Right lobe of liver (tissue), 6 donors: ENCODE measurements around the gene LST1. TPM values are rescaled to one million over a fixed set of nuclear protein-coding genes. Genes with fewer than 3 reads are reported as not detected.

Source experiments
- ATAC-seq, 4 donors: fragments of 200-7000 bp; cut with Tn5 transposase; one replicate each; pipeline ENCODE4 v1.9.1; 2020; ENCODE audit warnings: mild to moderate bottlenecking in 4 of 4, moderate library complexity in 4 of 4
- DNase-seq, 3 donors: peaks; one replicate each; pipeline ENCODE4 v3.0.0-alpha.2; 2020
- H3K27ac ChIP-seq, 3 donors: fragments of 200-600 bp; one replicate each; pipeline ENCODE4 v1.8.0; 2022
- H3K27me3 ChIP-seq, 2 donors: fragments of 200-600 bp; one replicate each; pipeline ENCODE4 v1.8.0; 2022
- H3K36me3 ChIP-seq, 4 donors: fragments of 200-600 bp; sonication (generic) in 1 of 4; one replicate each; pipeline versions ENCODE4 v1.5.1 to v1.8.0; 2017 to 2022; ENCODE audit warnings: control low read depth in 1 of 4
- H3K4me1 ChIP-seq, 4 donors: fragments of 200-600 bp; sonication (generic) in 1 of 4; one replicate each; pipeline versions ENCODE4 v1.5.1 to v1.8.0; 2017 to 2022; ENCODE audit warnings: control low read depth in 1 of 4
- H3K4me3 ChIP-seq, 3 donors: fragments of 200-600 bp; one replicate each; pipeline ENCODE4 v1.8.0; 2022
- H3K9me3 ChIP-seq, 4 donors: fragments of 200-600 bp; sonication (generic) in 1 of 4; one replicate each; pipeline versions ENCODE4 v1.5.1 to v1.8.0; 2017 to 2022; ENCODE audit warnings: control low read depth in 1 of 4
- CTCF ChIP-seq, 4 donors: fragments of 200-600 bp in 3 of 4; fragments of 450-650 bp in 1 of 4; IDR thresholded peaks; one replicate each; pipeline versions ENCODE4 v1.5.1 to v1.8.0; 2016 to 2022; ENCODE audit warnings: antibody characterized with exemption in 4 of 4, mild to moderate bottlenecking in 2 of 4
- POLR2A ChIP-seq: fragments of 450-650 bp; IDR thresholded peaks from one replicate; pipeline ENCODE4 v1.6.1; 2017; ENCODE audit warnings: antibody characterized with exemption, mild to moderate bottlenecking
- WGBS: methylation state at CpG from one replicate; pipeline ENCODE4 v1.1.6; 2018; ENCODE audit warnings: low coverage, low lambda C conversion rate; ENCODE audit not compliant: insufficient coverage; ENCODE audit errors: missing lambda C conversion rate; 5-methylcytosine and 5-hydroxymethylcytosine counted together
- intact Hi-C, 2 donors: fragments of 100-400 bp; cut with DNase I; formaldehyde crosslinking; loops; one replicate each; pipeline versions ENCODE4 v1.11.2 to v1.14.1; 2022
- microRNA-seq, 2 donors: library from miRNA; unstranded; fragments of <30 nt; microRNA quantifications; one replicate each; pipeline ENCODE4, GENCODE V29; 2019 to 2020
- small RNA-seq, 2 experiments: library from RNA; depleted of rRNA; stranded (forward); fragments of <200 nt; gene quantifications; one replicate each; pipeline ENCODE3, GENCODE V24; 2016
- total RNA-seq, 6 experiments: library from RNA; depleted of rRNA in 2 of 6; stranded (reverse); fragments of >200 nt in 2 of 6; fragmentation: NEBNext Ultra II Directional in 3 of 6; extraction: Animal tissue kit (Norgen Biotek cat#: 25700) in 3 of 6; gene quantifications; one replicate each; pipeline versions ENCODE4 v1.1.0 to v1.2.4, GENCODE V29; 2016 to 2023
- donor health status: DM: no; HTN: yes; CAD: no.
- donor health status: DM: no; HTN: no; CAD: no.
- donor health status: DM: no; HTN: no; CAD: no.
- donor health status: DM: no; HTN: yes; CAD: no.
- donor health status: DM: no; HTN: yes; CAD: no.

The LST1 gene
- total RNA-seq, 6 experiments from 2014 or later = 1.5 to 21.5 (median 6.7) TPM

- Histone ChIP-seq H3K9me3 (no peaks in the 10 kb centered on the region), H3K4me1 (peaks cover 0 to 12% (median 0%) of the 10 kb centered on the region in 4 donors), H3K36me3 (peaks cover 5 to 94% (median 51%) of the 10 kb centered on the region in 4 donors), H3K4me3 (no peak overlapping the region), H3K27me3 (no peaks in the 10 kb centered on the region), H3K27ac (peak overlapping the region in 1 of 3 donors; percentile 18)
- intact Hi-C loops = no loop called here
- WGBS = 26% methylated on average over 8 of the region's 11 CpGs
- peak in 1 of 3 donors; percentile 83 for DNase-seq
- peak in 3 of 4 donors; percentile 31 to 82 (median 77) for ATAC-seq
- TF ChIP-seq POLR2A (peak; percentile 12), CTCF (IDR thresholded peaks at IDR 0.05) (no peak)
Observed at GRCh38 chr6:31634969-31635575, 49.0 kb downstream of the LST1 start.

- H3K4me3 ChIP-seq = no peak overlapping the region
- WGBS = 80% methylated on average over 16 of the region's 27 CpGs
- ATAC-seq = no peak
- H3K27ac ChIP-seq = no peak overlapping the region
- H3K4me1 ChIP-seq = peaks cover 0 to 12% (median 0%) of the 10 kb centered on the region in 4 donors
- no peaks in the 10 kb centered on the region for H3K9me3 ChIP-seq
- TF ChIP-seq CTCF (IDR thresholded peaks at IDR 0.05) (no peak), POLR2A (no peak)
- intact Hi-C loops = no loop called here
- no peak for DNase-seq
- no peaks in the 10 kb centered on the region for H3K27me3 ChIP-seq
- H3K36me3 ChIP-seq = peaks cover 0 to 94% (median 52%) of the 10 kb centered on the region in 4 donors
Observed at GRCh38 chr6:31636698-31637596, 50.9 kb downstream of the LST1 start.

Small RNA genes within 50 kb of the gene (microRNA-seq; reads per million reads assigned to microRNA genes)
- 0 reads per million in 2 donors for gene MIR6832

Small RNA genes within 50 kb of the gene (small RNA-seq; reads per million reads assigned to genes)
- gene MIR6832 = 0 reads per million in 2 experiments
- gene SNORA38 = 4.7 to 13.7 reads per million in 2 experiments
- gene SNORD117 = 171 to 194 reads per million in 2 experiments
- 0 reads per million in 2 experiments for gene SNORD84
- 0 reads per million in 2 experiments for gene UQCRHP1

Other genes starting within 250 kb of the LST1 start
- gene HLA-B, start 229.1 kb upstream of the LST1 start, total RNA-seq = 1,000 to 10,000 TPM in 1 of 6 experiments, 100 to 1,000 TPM in 5; 232 to 1,122 (median 585) TPM
- 10 to 100 TPM in 1 of 6 experiments, 1 to 10 TPM in 5; 2.5 to 10.9 (median 6.1) TPM for gene MICA, start 182.7 kb upstream of the LST1 start, total RNA-seq
- gene MICB, start 88.1 kb upstream of the LST1 start, total RNA-seq = 1 to 10 TPM in 4 of 6 experiments, under 1 TPM in 2; 0.48 to 2.0 (median 1.2) TPM
- gene MCCD1, start 57.3 kb upstream of the LST1 start, total RNA-seq = not detected
- 100 to 1,000 TPM in 3 of 6 experiments, 10 to 100 TPM in 3; 85.2 to 145 (median 102) TPM for gene DDX39B, start 44.3 kb upstream of the LST1 start, total RNA-seq
- gene ATP6V1G2, start 39.7 kb upstream of the LST1 start, total RNA-seq = under 1 TPM in 3 of 6 experiments, not detected in 3; 0.29 to 0.43 (median 0.42) TPM
- gene NFKBIL1, start 38.7 kb upstream of the LST1 start, total RNA-seq = 10 to 100 TPM in 1 of 6 experiments, 1 to 10 TPM in 5; 7.5 to 10.2 (median 8.3) TPM
- gene LTA, start 14.0 kb upstream of the LST1 start, total RNA-seq = under 1 TPM in 1 of 6 experiments, not detected in 5; 0.20 TPM
- gene TNF, start 10.7 kb upstream of the LST1 start, total RNA-seq = 1 to 10 TPM in 1 of 6 experiments, under 1 TPM in 1, not detected in 4; 0.15 to 1.0 TPM
- 1 to 10 TPM in 2 of 6 experiments, under 1 TPM in 4; 0.28 to 2.2 (median 0.62) TPM for gene LTB, start 3.9 kb upstream of the LST1 start, total RNA-seq
- gene NCR3, start 6.7 kb downstream of the LST1 start, total RNA-seq = under 1 TPM in 3 of 6 experiments, not detected in 3; 0.20 to 0.55 (median 0.46) TPM
- 10 to 100 TPM in 4 of 6 experiments, 1 to 10 TPM in 2; 6.7 to 28.5 (median 13.0) TPM for gene AIF1, start 29.0 kb downstream of the LST1 start, total RNA-seq
- gene PRRC2A, start 34.4 kb downstream of the LST1 start, total RNA-seq = 10 to 100 TPM; 34.7 to 59.6 (median 39.4) TPM
- 100 to 1,000 TPM; 114 to 196 (median 142) TPM for gene BAG6, start 66.4 kb downstream of the LST1 start, total RNA-seq
- 100 to 1,000 TPM; 100 to 182 (median 116) TPM for gene APOM, start 69.6 kb downstream of the LST1 start, total RNA-seq
- 1 to 10 TPM; 6.6 to 8.7 (median 7.6) TPM for gene C6orf47, start 74.5 kb downstream of the LST1 start, total RNA-seq
- 10 to 100 TPM in 1 of 6 experiments, 1 to 10 TPM in 5; 6.4 to 10.0 (median 8.0) TPM for gene GPANK1, start 78.7 kb downstream of the LST1 start, total RNA-seq
- gene CSNK2B, start 79.8 kb downstream of the LST1 start, total RNA-seq = 100 to 1,000 TPM in 2 of 6 experiments, 10 to 100 TPM in 4; 52.5 to 171 (median 64.5) TPM
- gene LY6G5B, start 83.7 kb downstream of the LST1 start, total RNA-seq = 1 to 10 TPM in 5 of 6 experiments, under 1 TPM in 1; 0.98 to 5.7 (median 2.6) TPM
- gene LY6G5C, start 94.8 kb downstream of the LST1 start, total RNA-seq = 1 to 10 TPM in 3 of 6 experiments, under 1 TPM in 3; 0.68 to 1.6 (median 1.2) TPM
- gene ABHD16A, start 117.0 kb downstream of the LST1 start, total RNA-seq = 10 to 100 TPM; 29.7 to 34.8 (median 31.2) TPM
- gene LY6G6F, start 120.6 kb downstream of the LST1 start, total RNA-seq = not detected
- not detected for gene LY6G6D, start 129.1 kb downstream of the LST1 start, total RNA-seq
- gene LY6G6C, start 135.5 kb downstream of the LST1 start, total RNA-seq = not detected
- gene MPIG6B, start 137.1 kb downstream of the LST1 start, total RNA-seq = under 1 TPM in 2 of 6 experiments, not detected in 4; 0.33 to 0.56 TPM
- gene DDAH2, start 143.0 kb downstream of the LST1 start, total RNA-seq = 10 to 100 TPM; 16.3 to 27.5 (median 19.1) TPM
- gene CLIC1, start 150.3 kb downstream of the LST1 start, total RNA-seq = 100 to 1,000 TPM in 1 of 6 experiments, 10 to 100 TPM in 5; 36.7 to 123 (median 62.0) TPM
- gene MSH5, start 153.7 kb downstream of the LST1 start, total RNA-seq = 1 to 10 TPM; 3.2 to 8.5 (median 4.3) TPM
- gene SAPCD1, start 176.4 kb downstream of the LST1 start, total RNA-seq = 1 to 10 TPM in 2 of 6 experiments, under 1 TPM in 3, not detected in 1; 0.62 to 1.6 (median 0.90) TPM
- 1 to 10 TPM; 1.2 to 5.2 (median 2.7) TPM for gene VWA7, start 191.1 kb downstream of the LST1 start, total RNA-seq
- 10 to 100 TPM; 31.0 to 58.1 (median 41.0) TPM for gene VARS1, start 209.5 kb downstream of the LST1 start, total RNA-seq
- 10 to 100 TPM; 11.0 to 26.1 (median 11.6) TPM for gene LSM2, start 220.7 kb downstream of the LST1 start, total RNA-seq
- gene HSPA1L, start 229.0 kb downstream of the LST1 start, total RNA-seq = 1 to 10 TPM in 1 of 6 experiments, under 1 TPM in 5; 0.37 to 1.2 (median 0.56) TPM
- gene HSPA1A, start 229.3 kb downstream of the LST1 start, total RNA-seq = 100 to 1,000 TPM in 2 of 6 experiments, 10 to 100 TPM in 4; 73.2 to 442 (median 80.2) TPM
- gene HSPA1B, start 241.5 kb downstream of the LST1 start, total RNA-seq = 100 to 1,000 TPM in 2 of 6 experiments, 10 to 100 TPM in 4; 41.5 to 144 (median 47.5) TPM